ENCODE data around the gene PILRA. TPM values are rescaled to one million over a fixed set of nuclear protein-coding genes. Genes with fewer than 3 reads are reported as not detected.

PILRA gene
- total and polyA plus RNA-seq, 2 of the 13 experiments (the other 11 are each of a cell fraction or from before 2014, with no cell fraction given), result 0.13 to 1.3 TPM

GRCh38 chr7:100356416-100357068, 16.7 kb upstream of the PILRA start (continued):
- TF ChIP-seq BCLAF1 (IDR thresholded peaks at IDR 0.05), result no peak
- no peak for TF ChIP-seq MLLT10 (CRISPR knock-in tag; IDR thresholded peaks at IDR 0.05)
- no peak for TF ChIP-seq ZNF121 (CRISPR knock-in tag; IDR thresholded peaks at IDR 0.05)
- no peak for TF ChIP-seq DNMT1 (CRISPR knock-in tag; IDR thresholded peaks at IDR 0.05)
- no peak for TF ChIP-seq ZNF33A (CRISPR knock-in tag; IDR thresholded peaks at IDR 0.05; ENCODE audit: borderline replicate concordance)
- no peak for TF ChIP-seq ZNF264 (CRISPR knock-in tag; IDR thresholded peaks at IDR 0.05)

GRCh38 chr7:100357131-100357561, 16.1 kb upstream of the PILRA start:
- no TSS peak for BruUV-seq (replicated peaks)
- DNase-seq (ENCODE audit: low spot score), result no peak
- FAIRE-seq, result no peak
- H4K20me1 ChIP-seq (ENCODE audit: insufficient read depth, low read length), result no peaks in the 10 kb centered on the region
- ATAC-seq, result no peak
- 0 out of 2 replicates have a peak, but pooled peaks have one; percentile 7 for TF ChIP-seq POLR2AphosphoS2 (IDR thresholded peaks at IDR 0.05; ENCODE audit: low read depth, low read length)
- no peak for TF ChIP-seq KAT8 (CRISPR knock-in tag; IDR thresholded peaks at IDR 0.05)
- TF ChIP-seq AGO2 (optimal IDR thresholded peaks at IDR 0.05; ENCODE audit: low read depth, low read length), result peak; percentile 72
- H3K4me3 ChIP-seq (replicated peaks in 1 of 3; ENCODE audit: insufficient read depth in 1 of 3, low read depth in 2 of 3, low read length in 3 of 3), result no peak overlapping the region
- intact Hi-C loops (cut with micrococcal nuclease; ENCODE audit: unreplicated experiment) (no loop called here), in situ Hi-C loops (cut with HindIII; ENCODE audit: extremely low pct_ligation_motif_present, low pct_unique_long_range_greater_than_20kb) (no loop called here)
- no peaks in the 10 kb centered on the region for H3K4me1 ChIP-seq (ENCODE audit: insufficient read depth, low read length)
- WGBS (ENCODE audit: low lambda C conversion rate), result 100% methylated on average over 5 of the region's 6 CpGs
- no peak overlapping the region for H3K9ac ChIP-seq (ENCODE audit: insufficient read depth, low read depth, low read length)
- ChIA-PET POLR2A (no interaction called here), CTCF (ENCODE audit: low intra/inter-chr PET ratio, low total read pairs) (no interaction called here)
- H3K27me3 ChIP-seq (ENCODE audit: control insufficient read depth in 1 of 2, insufficient read depth in 2 of 2, low read length in 2 of 2), result no peaks in the 10 kb centered on the region
- no peak overlapping the region for H2AFZ ChIP-seq (ENCODE audit: low read length)
- H3K9me3 ChIP-seq (ENCODE audit: low read length), result no peaks in the 10 kb centered on the region
- no peak overlapping the region for H3K27ac ChIP-seq (ENCODE audit: extremely low read length, insufficient read depth, low read length)
- no peak overlapping the region for H3K4me2 ChIP-seq (ENCODE audit: low read depth, low read length)
- no peaks in the 10 kb centered on the region for H3K79me2 ChIP-seq (ENCODE audit: insufficient read depth, low read length)
- peaks cover 34 to 82% of the 10 kb centered on the region in 2 experiments for H3K36me3 ChIP-seq (replicated peaks in 1 of 2; ENCODE audit: control insufficient read depth in 1 of 2, insufficient read depth in 2 of 2, low read length in 2 of 2)

Measured in HepG2 (cell line).